ENCODE data around the gene NR2F1. TPM values are rescaled to one million over a fixed set of nuclear protein-coding genes. Genes with fewer than 3 reads are reported as not detected.

Gene NR2F1
- total and polyA plus RNA-seq, 2 experiments from 2014 or later = not detected

GRCh38 chr5:93604644-93605515, 21.9 kb downstream of the NR2F1 start:
- no peaks in the 10 kb centered on the region for H3K36me3 ChIP-seq (ENCODE audit: insufficient read depth)
- H2AFZ ChIP-seq = no peak overlapping the region
- ATAC-seq (no peak), DNase-seq (ENCODE audit: low spot score) (no peak)
- H3K9me2 ChIP-seq (ENCODE audit: insufficient read depth) = no peaks in the 10 kb centered on the region
- no peaks in the 10 kb centered on the region for H3K79me2 ChIP-seq (replicated peaks; ENCODE audit: insufficient read depth)
- peaks cover 100% of the 10 kb centered on the region for H3K27me3 ChIP-seq (ENCODE audit: insufficient read depth)
- Mint-ChIP-seq H3K4me1 (peaks cover 47% of the 10 kb centered on the region), H3K27me3 (ENCODE audit: insufficient read depth, low read depth, poor library complexity) (no peaks in the 10 kb centered on the region), H3K4me3 (peak overlapping the region; percentile 35; the same call in 1 of the 3 replicates), H3K27ac (no peak overlapping the region), H3K36me3 (ENCODE audit: low read depth) (peaks cover 3% of the 10 kb centered on the region; the same call in 2 of the 3 replicates), H3K9me3 (peaks cover 7% of the 10 kb centered on the region; the same call in 2 of the 3 replicates)
- peak overlapping the region; percentile 74; the same call in 1 of the 2 replicates for H3K4me2 ChIP-seq
- H3F3A ChIP-seq (replicated peaks; ENCODE audit: low read depth) = peaks cover 37% of the 10 kb centered on the region
- TF ChIP-seq JUNB (IDR thresholded peaks at IDR 0.05; ENCODE audit: unreplicated experiment) = no peak
- TF ChIP-seq ZNF462 (CRISPR knock-in tag; IDR thresholded peaks at IDR 0.05) = no peak
- TF ChIP-seq ZNF331 (CRISPR knock-in tag; IDR thresholded peaks at IDR 0.05; ENCODE audit: low read depth) = no peak
- peak; percentile 24 for TF ChIP-seq EZH2 (IDR thresholded peaks at IDR 0.05; ENCODE audit: low read depth, unreplicated experiment)
- no peak for TF ChIP-seq CTCF (conservative IDR thresholded peaks at IDR 0.05; ENCODE audit: low read depth in 2 of 2)
- no peak for TF ChIP-seq EZH2phosphoT487 (IDR thresholded peaks at IDR 0.05; ENCODE audit: unreplicated experiment)
- H4K20me1 ChIP-seq (replicated peaks; ENCODE audit: insufficient read depth) = peaks cover 22% of the 10 kb centered on the region
- H3K27ac ChIP-seq (ENCODE audit: low read depth) = no peak overlapping the region
- H3K4me3 ChIP-seq = peak overlapping the region; percentile 42; the same call in 1 of the 2 replicates
- peaks cover 69% of the 10 kb centered on the region for H3K4me1 ChIP-seq (ENCODE audit: insufficient read depth)
